Ovary (tissue), 3 donors: Measurements from ENCODE around the gene STIP1.

Source experiments
- CTCF ChIP-seq, 3 donors: fragments of 450-650 bp in 2 of 3; fragments of 200-600 bp in 1 of 3; IDR thresholded peaks; one replicate each; pipeline versions ENCODE4 v1.5.1 to v1.8.0; 2016 to 2022; ENCODE audit warnings: antibody characterized with exemption in 3 of 3, mild to moderate bottlenecking in 1 of 3
- EP300 ChIP-seq: sonication (generic); formaldehyde crosslinking; IDR thresholded peaks from one replicate; pipeline ENCODE4 v1.6.1; 2017; ENCODE audit warnings: antibody characterized with exemption
- POLR2A ChIP-seq: fragments of 450-650 bp; IDR thresholded peaks from one replicate; pipeline ENCODE4 v1.6.1; 2017; ENCODE audit warnings: antibody characterized with exemption, mild to moderate bottlenecking, moderate library complexity
- donor health status: DM: no; HTN: no; CAD: no.

DNA sequence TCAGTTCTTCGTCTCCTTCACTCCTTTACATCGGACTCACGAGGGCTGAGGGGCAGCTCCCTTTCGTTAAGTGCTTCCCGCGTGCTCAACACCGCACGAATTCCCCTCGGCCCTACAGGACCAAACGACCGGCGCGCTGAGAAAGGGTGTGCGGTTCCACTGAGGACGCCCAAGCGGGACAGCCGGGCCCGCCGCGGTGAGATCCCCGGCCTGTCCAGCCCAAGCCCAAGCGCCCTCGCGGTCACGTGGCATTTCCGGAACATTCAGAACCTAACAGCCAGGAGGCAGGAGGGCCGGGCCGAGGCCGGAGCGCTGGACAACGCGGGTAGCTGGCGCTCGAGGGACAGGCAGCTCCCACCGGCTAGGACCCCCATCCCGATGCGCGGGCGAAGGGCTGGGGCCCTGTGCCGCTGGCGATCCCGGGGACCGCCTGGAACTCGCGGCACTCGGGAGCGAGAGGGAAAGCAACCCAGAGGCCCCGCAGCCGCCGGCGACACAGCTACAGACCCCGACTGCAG, 737 bp upstream of the STIP1 start:
- TF ChIP-seq CTCF (IDR thresholded peaks at IDR 0.05) (peak; percentile 13 to 92 (median 86)), EP300 (no peak), POLR2A (peak; percentile 97)
